PFSK-1 (cell line): ENCODE results near the gene ABCF2.

Source experiments
- FOXP2 ChIP-seq: optimal IDR thresholded peaks from 2 replicates; pipeline ENCODE3; 2011; ENCODE audit warnings: borderline replicate concordance, control low read depth, inconsistent platforms; ENCODE audit not compliant: insufficient read depth; ENCODE audit errors: extremely low read length, extremely low read depth
- POLR2AphosphoS5 ChIP-seq: IDR thresholded peaks from 2 replicates; pipeline ENCODE4 v1.6.1; 2012; ENCODE audit warnings: low read depth, mild to moderate bottlenecking, control low read depth, low read length, moderate library complexity
- SIN3A ChIP-seq: IDR thresholded peaks from 2 replicates; pipeline ENCODE4 v1.6.1; 2012; ENCODE audit warnings: mild to moderate bottlenecking, low read length, moderate library complexity, borderline replicate concordance; ENCODE audit not compliant: insufficient read depth
- TAF1 ChIP-seq: IDR thresholded peaks from 2 replicates; pipeline ENCODE4 v1.6.1; 2012; ENCODE audit warnings: low read length, control low read depth, borderline replicate concordance; ENCODE audit not compliant: insufficient read depth
- TF ChIP-seq, protein P1 (sequence below), 2 experiments: IDR thresholded peaks; 2 replicates each; pipeline versions ENCODE4 v1.6.1 to v1.8.0; 2011 to 2012; ENCODE audit warnings: low read depth in 2 of 2, low read length in 2 of 2, control low read depth in 1 of 2, inconsistent platforms in 1 of 2, mild to moderate bottlenecking in 1 of 2, moderate library complexity in 1 of 2; ENCODE audit not compliant: insufficient read depth in 1 of 2

The ABCF2 gene

DNA sequence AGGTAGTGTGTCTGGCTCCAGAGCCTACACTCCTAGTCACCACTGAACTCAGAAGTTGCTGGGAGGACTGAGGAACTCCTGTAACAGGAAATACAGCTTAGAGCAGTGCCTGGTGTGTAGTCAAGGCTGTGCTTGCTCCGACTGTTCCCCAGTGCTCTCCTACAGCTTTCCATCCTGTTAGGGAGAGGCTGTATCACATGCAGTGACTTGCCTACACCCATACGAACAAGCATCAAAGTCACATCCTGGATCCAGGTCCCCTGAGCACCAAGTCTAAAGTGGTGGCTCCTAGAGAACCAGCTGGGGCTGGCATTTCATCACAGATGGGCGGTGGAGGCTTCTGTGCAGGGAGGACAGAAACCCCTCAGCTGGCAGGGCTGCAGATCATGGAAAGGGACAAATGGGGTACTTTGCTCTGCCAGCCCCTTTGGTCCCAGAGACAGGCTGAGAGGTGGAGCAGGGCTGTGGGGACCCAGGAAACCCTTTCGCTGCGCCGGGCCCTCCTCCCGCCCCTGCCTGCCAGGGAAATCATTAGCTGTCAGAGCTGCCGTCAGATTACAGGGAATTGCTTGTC is 47.6 kb downstream of the ABCF2 start:
- TF ChIP-seq POLR2AphosphoS5, result no peak
- TF ChIP-seq SIN3A, result no peak
- TF ChIP-seq TAF1, result no peak
- TF ChIP-seq FOXP2, result no peak
- TF ChIP-seq, protein P1, sequence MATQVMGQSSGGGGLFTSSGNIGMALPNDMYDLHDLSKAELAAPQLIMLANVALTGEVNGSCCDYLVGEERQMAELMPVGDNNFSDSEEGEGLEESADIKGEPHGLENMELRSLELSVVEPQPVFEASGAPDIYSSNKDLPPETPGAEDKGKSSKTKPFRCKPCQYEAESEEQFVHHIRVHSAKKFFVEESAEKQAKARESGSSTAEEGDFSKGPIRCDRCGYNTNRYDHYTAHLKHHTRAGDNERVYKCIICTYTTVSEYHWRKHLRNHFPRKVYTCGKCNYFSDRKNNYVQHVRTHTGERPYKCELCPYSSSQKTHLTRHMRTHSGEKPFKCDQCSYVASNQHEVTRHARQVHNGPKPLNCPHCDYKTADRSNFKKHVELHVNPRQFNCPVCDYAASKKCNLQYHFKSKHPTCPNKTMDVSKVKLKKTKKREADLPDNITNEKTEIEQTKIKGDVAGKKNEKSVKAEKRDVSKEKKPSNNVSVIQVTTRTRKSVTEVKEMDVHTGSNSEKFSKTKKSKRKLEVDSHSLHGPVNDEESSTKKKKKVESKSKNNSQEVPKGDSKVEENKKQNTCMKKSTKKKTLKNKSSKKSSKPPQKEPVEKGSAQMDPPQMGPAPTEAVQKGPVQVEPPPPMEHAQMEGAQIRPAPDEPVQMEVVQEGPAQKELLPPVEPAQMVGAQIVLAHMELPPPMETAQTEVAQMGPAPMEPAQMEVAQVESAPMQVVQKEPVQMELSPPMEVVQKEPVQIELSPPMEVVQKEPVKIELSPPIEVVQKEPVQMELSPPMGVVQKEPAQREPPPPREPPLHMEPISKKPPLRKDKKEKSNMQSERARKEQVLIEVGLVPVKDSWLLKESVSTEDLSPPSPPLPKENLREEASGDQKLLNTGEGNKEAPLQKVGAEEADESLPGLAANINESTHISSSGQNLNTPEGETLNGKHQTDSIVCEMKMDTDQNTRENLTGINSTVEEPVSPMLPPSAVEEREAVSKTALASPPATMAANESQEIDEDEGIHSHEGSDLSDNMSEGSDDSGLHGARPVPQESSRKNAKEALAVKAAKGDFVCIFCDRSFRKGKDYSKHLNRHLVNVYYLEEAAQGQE (IDR thresholded peaks at IDR 0.05; ENCODE audit: insufficient read depth in 1 of 2, low read depth in 2 of 2, low read length in 2 of 2), result no peak

DNA sequence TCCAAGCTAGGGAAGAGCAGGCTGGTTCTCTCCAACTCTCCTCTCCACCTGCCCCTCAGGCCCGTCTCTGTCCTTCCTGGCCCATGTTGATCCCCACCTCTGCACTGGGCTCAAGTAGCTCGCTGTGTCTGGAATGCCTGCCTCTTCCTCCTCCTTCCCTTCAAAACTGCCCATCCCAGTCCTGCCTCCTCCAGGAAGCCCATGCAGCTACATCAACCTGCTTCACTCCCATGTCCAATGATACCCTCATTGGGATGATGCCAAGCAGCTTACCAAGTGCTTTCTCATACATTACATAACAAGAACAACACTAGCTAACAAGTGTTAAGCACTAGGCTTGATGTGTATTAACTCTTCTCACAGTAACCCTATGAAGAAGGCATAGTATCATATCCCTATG is 48.2 kb downstream of the ABCF2 start:
- TF ChIP-seq SIN3A (no peak), TAF1 (no peak)

DNA sequence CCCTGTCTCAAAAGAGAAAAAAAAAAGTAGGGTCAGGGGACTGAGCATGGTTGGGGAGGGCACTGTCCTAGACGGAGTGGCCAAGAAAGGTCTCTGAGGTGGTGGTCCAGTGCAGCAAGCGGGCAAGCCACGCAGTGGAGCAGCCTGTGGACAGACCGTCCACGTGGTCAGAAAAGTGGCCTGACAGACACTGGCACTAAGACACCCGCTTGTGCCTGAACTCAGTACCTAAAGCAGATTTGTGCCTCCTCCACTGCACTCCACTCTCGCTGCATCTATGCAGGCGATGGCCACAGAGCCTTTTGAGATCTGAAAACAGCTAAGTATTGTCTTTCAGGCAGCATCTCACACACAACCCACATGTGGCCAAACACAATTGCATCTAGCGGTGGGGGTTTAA is 48.8 kb downstream of the ABCF2 start:
- no peak for TF ChIP-seq SIN3A
- no peak for TF ChIP-seq TAF1
- no peak for TF ChIP-seq POLR2AphosphoS5
- TF ChIP-seq, protein P1 (IDR thresholded peaks at IDR 0.05; ENCODE audit: insufficient read depth in 1 of 2, low read depth in 2 of 2, low read length in 2 of 2), result no peak
- no peak for TF ChIP-seq FOXP2

DNA sequence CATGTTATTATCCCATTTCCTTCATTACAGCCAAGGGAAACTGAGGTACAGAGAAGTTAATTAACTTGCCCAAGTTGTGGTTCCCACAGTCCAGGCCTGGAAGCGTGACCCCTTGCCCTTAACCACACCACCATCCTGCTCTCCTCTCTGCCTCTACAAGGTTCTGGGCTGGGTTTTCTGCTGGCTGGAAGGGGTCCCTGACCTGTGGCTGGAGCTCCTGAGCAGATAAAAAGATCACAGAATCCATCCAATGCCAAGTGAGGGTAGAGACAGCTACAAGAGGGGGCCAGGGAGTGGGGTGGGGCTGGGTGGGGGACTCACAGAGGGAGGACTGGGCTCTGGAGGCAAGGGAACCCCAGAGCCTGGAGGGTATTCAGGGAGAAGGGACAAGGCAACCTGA is 49.7 kb downstream of the ABCF2 start:
- no peak for TF ChIP-seq TAF1
- TF ChIP-seq FOXP2, result no peak
- TF ChIP-seq, protein P1 (IDR thresholded peaks at IDR 0.05; ENCODE audit: insufficient read depth in 1 of 2, low read depth in 2 of 2, low read length in 2 of 2), result no peak
- TF ChIP-seq POLR2AphosphoS5, result no peak
- no peak for TF ChIP-seq SIN3A

DNA sequence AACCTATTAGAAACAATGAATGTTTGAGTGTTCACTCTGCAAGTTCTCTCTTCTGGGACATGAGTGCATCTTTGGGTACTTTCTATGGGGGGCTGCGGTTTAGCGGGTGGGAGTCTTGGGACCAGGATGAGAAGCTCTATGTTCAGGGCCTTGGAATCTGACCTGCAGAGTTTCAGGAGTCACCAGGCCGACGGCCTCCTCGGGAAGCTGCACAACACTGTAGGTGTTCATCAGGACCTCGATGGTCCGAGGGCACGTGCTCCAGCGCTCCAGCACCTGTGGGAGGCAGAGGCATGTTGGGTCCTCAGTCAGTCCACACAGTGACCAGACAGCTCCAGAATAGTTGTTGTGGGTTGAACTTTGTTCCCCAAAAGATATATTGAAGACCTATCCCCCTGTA is 50.6 kb downstream of the ABCF2 start:
- TF ChIP-seq SIN3A (no peak), TAF1 (no peak), POLR2AphosphoS5 (no peak), FOXP2 (no peak)
- TF ChIP-seq, protein P1 (IDR thresholded peaks at IDR 0.05; ENCODE audit: insufficient read depth in 1 of 2, low read depth in 2 of 2, low read length in 2 of 2), result no peak
